22Rv1 (cell line): ENCODE data around the gene WRAP73.

ENCODE experiments used
- ZFX ChIP-seq: fragments of 450-650 bp; IDR thresholded peaks from 2 replicates; pipeline ENCODE4 v1.6.1; 2017; ENCODE audit warnings: antibody characterized with exemption, borderline replicate concordance
- TF ChIP-seq, protein P1 (sequence below): fragments of 450-650 bp; IDR thresholded peaks from 2 replicates; pipeline ENCODE4 v1.5.1; 2017; ENCODE audit warnings: mild to moderate bottlenecking

DNA sequence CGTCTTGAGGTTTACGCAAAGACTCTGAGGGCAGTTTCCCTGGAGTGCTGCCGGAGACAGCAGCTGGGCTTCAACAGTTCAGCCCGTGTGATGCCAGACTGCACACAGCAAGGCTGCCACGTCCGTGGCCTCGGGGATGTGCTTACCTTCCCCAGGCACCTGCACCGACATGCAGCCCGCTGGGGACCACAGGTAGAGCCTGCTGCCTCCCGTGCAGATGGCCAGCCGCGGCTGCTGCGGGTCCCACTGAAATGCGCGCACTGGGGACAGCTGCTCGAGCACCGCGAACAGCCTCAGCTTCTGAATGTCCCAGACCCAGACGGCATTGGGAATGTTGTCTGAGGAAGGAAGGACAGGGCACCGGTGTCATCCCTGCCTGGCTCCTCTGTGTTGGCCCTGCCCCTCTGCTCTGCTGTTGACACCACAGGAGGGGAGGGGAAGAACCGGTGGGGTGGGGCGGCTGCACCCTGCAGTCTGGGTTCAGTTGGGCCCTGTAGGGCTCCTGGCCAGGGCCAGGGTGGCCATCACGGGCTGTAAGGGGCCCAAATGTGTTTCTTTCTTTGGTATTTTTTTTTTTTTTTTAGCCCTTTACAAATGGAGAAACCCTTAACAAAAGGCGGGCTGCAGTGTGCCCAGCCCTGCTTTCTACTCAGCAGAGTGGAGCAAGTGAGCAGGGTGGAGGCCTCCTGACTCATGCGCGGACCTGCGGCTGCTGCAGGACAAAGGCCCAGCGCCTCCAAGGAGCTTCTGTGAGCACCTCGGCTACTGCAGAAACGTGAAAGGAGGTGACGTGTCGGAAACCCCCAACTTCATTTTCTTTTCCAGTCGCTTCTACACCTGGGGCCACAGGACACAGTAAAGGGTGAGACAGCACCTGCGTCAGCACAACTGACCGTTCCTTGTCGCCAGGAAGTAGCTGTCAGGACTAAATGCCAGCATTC is 18.3 kb downstream of the WRAP73 start:
- TF ChIP-seq, protein P1, sequence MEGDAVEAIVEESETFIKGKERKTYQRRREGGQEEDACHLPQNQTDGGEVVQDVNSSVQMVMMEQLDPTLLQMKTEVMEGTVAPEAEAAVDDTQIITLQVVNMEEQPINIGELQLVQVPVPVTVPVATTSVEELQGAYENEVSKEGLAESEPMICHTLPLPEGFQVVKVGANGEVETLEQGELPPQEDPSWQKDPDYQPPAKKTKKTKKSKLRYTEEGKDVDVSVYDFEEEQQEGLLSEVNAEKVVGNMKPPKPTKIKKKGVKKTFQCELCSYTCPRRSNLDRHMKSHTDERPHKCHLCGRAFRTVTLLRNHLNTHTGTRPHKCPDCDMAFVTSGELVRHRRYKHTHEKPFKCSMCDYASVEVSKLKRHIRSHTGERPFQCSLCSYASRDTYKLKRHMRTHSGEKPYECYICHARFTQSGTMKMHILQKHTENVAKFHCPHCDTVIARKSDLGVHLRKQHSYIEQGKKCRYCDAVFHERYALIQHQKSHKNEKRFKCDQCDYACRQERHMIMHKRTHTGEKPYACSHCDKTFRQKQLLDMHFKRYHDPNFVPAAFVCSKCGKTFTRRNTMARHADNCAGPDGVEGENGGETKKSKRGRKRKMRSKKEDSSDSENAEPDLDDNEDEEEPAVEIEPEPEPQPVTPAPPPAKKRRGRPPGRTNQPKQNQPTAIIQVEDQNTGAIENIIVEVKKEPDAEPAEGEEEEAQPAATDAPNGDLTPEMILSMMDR = no peak
- TF ChIP-seq ZFX = no peak
